HepG2 (cell line): ENCODE measurements around the gene USH2A.

ENCODE experiments used
- POLR2A ChIP-seq, 2 experiments: IDR thresholded peaks; 2 replicates each; pipeline ENCODE4 v1.6.1; 2011; ENCODE audit warnings: low read depth in 2 of 2, low read length in 2 of 2, mild to moderate bottlenecking in 1 of 2, moderate library complexity in 1 of 2; ENCODE audit not compliant: insufficient read depth in 1 of 2
- ZFP36L2 ChIP-seq: sonication (generic); formaldehyde crosslinking; IDR thresholded peaks from 2 replicates; pipeline ENCODE4 v1.4.0; 2020; ENCODE audit warnings: missing genetic modification reagents

GRCh38 chr1:215971793-215972441 is 451.3 kb downstream of the USH2A start:
- TF ChIP-seq ZFP36L2, result no peak
- no peak for TF ChIP-seq POLR2A (IDR thresholded peaks at IDR 0.05; ENCODE audit: insufficient read depth in 1 of 2, low read depth in 2 of 2, low read length in 2 of 2)
